CD1c-positive myeloid dendritic cell (primary cell): ENCODE data around the gene POLE.

Experiments used
- DNase-seq: peaks from one replicate; pipeline ENCODE4 v3.0.0-alpha.2; 2016; ENCODE audit errors: extremely low spot score

Gene POLE

GRCh38 chr12:132580701-132581292, 106.3 kb downstream of the POLE start:
- DNase-seq: no peak

- no peak for DNase-seq
Measured at GRCh38 chr12:132579744-132580143, 107.4 kb downstream of the POLE start.

- no peak for DNase-seq
Measured at GRCh38 chr12:132578826-132579225, 108.3 kb downstream of the POLE start.

- no peak for DNase-seq
Measured at GRCh38 chr12:132578118-132578517, 109.0 kb downstream of the POLE start.

GRCh38 chr12:132577191-132577920, 109.8 kb downstream of the POLE start:
- no peak for DNase-seq

- no peak for DNase-seq
Measured at GRCh38 chr12:132576701-132577100, 110.4 kb downstream of the POLE start.

GRCh38 chr12:132575661-132576060, 111.5 kb downstream of the POLE start:
- no peak for DNase-seq

- DNase-seq: no peak
Measured at GRCh38 chr12:132574271-132574996, 112.7 kb downstream of the POLE start.
